GM10266 (cell line): Measurements from ENCODE around the gene NANOS2.
"Not testable (repeated sequence)": the region's sequence is repeated elsewhere in the genome, so short reads cannot be mapped to it uniquely, and the experiment has no call there.

Source experiments
- DNase-seq: peaks from one replicate; pipeline ENCODE4 v3.0.0; 2012; ENCODE audit errors: extremely low spot score
- CTCF ChIP-seq: IDR thresholded peaks from 2 replicates; pipeline ENCODE4 v1.5.1; 2012; ENCODE audit warnings: mild to moderate bottlenecking, low read depth; ENCODE audit not compliant: control insufficient read depth, insufficient read depth; ENCODE audit errors: missing control alignments

Gene NANOS2

GRCh38 chr19:45901432-45901911 lies 13.1 kb downstream of the NANOS2 start:
- no peak for TF ChIP-seq CTCF
- DNase-seq = no peak

GRCh38 chr19:45900738-45901431 lies 13.7 kb downstream of the NANOS2 start:
- DNase-seq = no peak
- no peak for TF ChIP-seq CTCF

GRCh38 chr19:45899919-45900589 lies 14.5 kb downstream of the NANOS2 start:
- no peak for DNase-seq
- no peak for TF ChIP-seq CTCF

- TF ChIP-seq CTCF = no peak
- no peak for DNase-seq
These were observed 15.3 kb downstream of the NANOS2 start for GRCh38 chr19:45899253-45899652.

GRCh38 chr19:45897261-45897812 lies 17.2 kb downstream of the NANOS2 start:
- no peak for TF ChIP-seq CTCF
- DNase-seq = no peak

GRCh38 chr19:45895983-45896599 lies 18.5 kb downstream of the NANOS2 start:
- not testable (repeated sequence) for DNase-seq

GRCh38 chr19:45895519-45895972 lies 19.0 kb downstream of the NANOS2 start:
- no peak for DNase-seq
- no peak for TF ChIP-seq CTCF
